Measurements from ENCODE around the gene FOXA2.

FOXA2 gene

GRCh38 chr20:22535483-22535882 is 48.9 kb downstream of the FOXA2 start:
- no peak for TF ChIP-seq CTCF (IDR thresholded peaks at IDR 0.05; ENCODE audit: low read depth, low read length)
- DNase-seq (ENCODE audit: extremely low read depth, low read depth) = no peak

GRCh38 chr20:22533823-22534751 is 50.3 kb downstream of the FOXA2 start:
- no peak for TF ChIP-seq CTCF (IDR thresholded peaks at IDR 0.05; ENCODE audit: low read depth, low read length)
- DNase-seq (ENCODE audit: extremely low read depth, low read depth) = no peak

- no peak for TF ChIP-seq CTCF (IDR thresholded peaks at IDR 0.05; ENCODE audit: low read depth, low read length)
- no peak for DNase-seq (ENCODE audit: extremely low read depth, low read depth)
Observed at GRCh38 chr20:22532598-22532997, 51.8 kb downstream of the FOXA2 start.

GRCh38 chr20:22531756-22532155 is 52.6 kb downstream of the FOXA2 start:
- no peak for DNase-seq (ENCODE audit: extremely low read depth, low read depth)
- no peak for TF ChIP-seq CTCF (IDR thresholded peaks at IDR 0.05; ENCODE audit: low read depth, low read length)

GRCh38 chr20:22531056-22531615 is 53.2 kb downstream of the FOXA2 start:
- DNase-seq (ENCODE audit: extremely low read depth, low read depth) = no peak
- no peak for TF ChIP-seq CTCF (IDR thresholded peaks at IDR 0.05; ENCODE audit: low read depth, low read length)

Measured in AG09319 (cell line).